ENCODE measurements around the gene RBM33. TPM values are rescaled to one million over a fixed set of nuclear protein-coding genes. Genes with fewer than 3 reads are reported as not detected.
A peak's percentile ranks its signal among the peaks of the same experiment; 100 is the strongest.

Gene RBM33
- total and polyA plus RNA-seq, 9 of the 15 experiments (the other 6 are each of a cell fraction or from before 2014, with no cell fraction given), result 4.4 to 80.7 (median 27.3) TPM

- peak; percentile 58; the same call in 1 of the 2 replicates for TF ChIP-seq DEAF1 (CRISPR knock-in tag; IDR thresholded peaks at IDR 0.05)
- no peak for TF ChIP-seq IRF2 (CRISPR knock-in tag; IDR thresholded peaks at IDR 0.05)
- 0 out of 4 replicates have a peak, but pooled peaks of 1 of the 2 experiments have one; percentile 31 for TF ChIP-seq TBL1XR1 (IDR thresholded peaks at IDR 0.05; ENCODE audit: low read length in 2 of 2)
- 0 out of 2 replicates have a peak, but pooled peaks have one; percentile 26 for TF ChIP-seq BHLHE40 (IDR thresholded peaks at IDR 0.05; ENCODE audit: low read length)
- TF ChIP-seq TCF3 (CRISPR knock-in tag; IDR thresholded peaks at IDR 0.05), result 0 out of 2 replicates have a peak, but pooled peaks have one; percentile 15
- peak; percentile 97 for TF ChIP-seq SMC3 (conservative IDR thresholded peaks at IDR 0.05; ENCODE audit: insufficient read depth, low read depth, low read length)
- peak; percentile 49 for TF ChIP-seq CTCFL (IDR thresholded peaks at IDR 0.05; ENCODE audit: borderline replicate concordance, insufficient read depth, low read depth, low read length, poor library complexity, severe bottlenecking)
- TF ChIP-seq XRCC5 (IDR thresholded peaks at IDR 0.05; ENCODE audit: low read depth, low read length), result peak; percentile 71; the same call in 1 of the 2 replicates
- TF ChIP-seq KAT8 (IDR thresholded peaks at IDR 0.05; ENCODE audit: low read depth), result no peak
- TF ChIP-seq RCOR1 (IDR thresholded peaks at IDR 0.05; ENCODE audit: borderline replicate concordance in 1 of 2, low read depth in 2 of 2, low read length in 2 of 2), result 0 out of 4 replicates have a peak, but pooled peaks of 1 of the 2 experiments have one; percentile 37
- 0 out of 2 replicates have a peak, but pooled peaks have one; percentile 26 for TF ChIP-seq CREM (IDR thresholded peaks at IDR 0.05; ENCODE audit: low read depth)
- no peak for TF ChIP-seq SPI1 (IDR thresholded peaks at IDR 0.05; ENCODE audit: borderline replicate concordance, low read depth, low read length)
- TF ChIP-seq YY1 (IDR thresholded peaks at IDR 0.05; ENCODE audit: borderline replicate concordance in 1 of 3, control insufficient read depth in 1 of 3, extremely low read depth in 1 of 3, insufficient read depth in 3 of 3, insufficient read length in 1 of 3, insufficient replicate concordance in 2 of 3, low read depth in 1 of 3, low read length in 2 of 3), result peak in 1 of 3 experiments; percentile 10
- peak; percentile 51; the same call in 1 of the 2 replicates for TF ChIP-seq RB1 (IDR thresholded peaks at IDR 0.05; ENCODE audit: low read depth)
- TF ChIP-seq MCM3 (IDR thresholded peaks at IDR 0.05), result no peak
- no peak for TF ChIP-seq FIP1L1 (IDR thresholded peaks at IDR 0.05; ENCODE audit: low read depth, low read length, poor library complexity, severe bottlenecking)
- no peak for TF ChIP-seq ZNF561 (CRISPR knock-in tag; conservative IDR thresholded peaks at IDR 0.05)
- no peak for TF ChIP-seq ZNF717 (CRISPR knock-in tag; IDR thresholded peaks at IDR 0.05)
- TF ChIP-seq RAD21 (CRISPR knock-in tag; conservative IDR thresholded peaks at IDR 0.05 in 1 of 2, IDR thresholded peaks at IDR 0.05 in 1 of 2), result peak; percentile 82 to 93
- TF ChIP-seq JUND (IDR thresholded peaks at IDR 0.05; ENCODE audit: borderline replicate concordance, low read depth, low read length), result 0 out of 2 replicates have a peak, but pooled peaks have one; percentile 44
- no peak; the same call in 2 of the 3 replicates for TF ChIP-seq JUND (tag; IDR thresholded peaks at IDR 0.05; ENCODE audit: borderline replicate concordance, low read depth, low read length)
These were observed 45.7 kb upstream of the RBM33 start (continued) for GRCh38 chr7:155598810-155599210.

Data from K562 (cell line).